ENCODE measurements around the gene LEFTY1.

The LEFTY1 gene

DNA sequence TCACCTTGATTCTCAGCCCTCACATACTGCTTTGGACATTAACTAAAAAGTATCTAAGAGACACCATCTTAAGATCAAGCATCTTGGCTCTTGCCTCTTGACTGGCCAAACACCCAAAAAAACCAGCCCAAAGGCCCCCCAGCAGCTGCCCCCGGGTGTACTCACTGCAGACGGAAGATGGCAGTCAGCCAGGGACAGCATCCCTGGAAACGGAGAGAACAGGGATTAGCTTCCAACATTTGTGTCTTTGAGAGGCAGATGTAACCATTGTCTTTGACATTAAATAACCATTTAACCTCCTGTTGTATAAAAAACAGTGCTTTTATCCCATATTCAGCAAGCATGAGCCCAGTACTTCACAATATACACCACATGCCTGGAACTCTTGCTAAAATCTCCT lies 18.0 kb downstream of the LEFTY1 start:
- TF ChIP-seq, protein P1, sequence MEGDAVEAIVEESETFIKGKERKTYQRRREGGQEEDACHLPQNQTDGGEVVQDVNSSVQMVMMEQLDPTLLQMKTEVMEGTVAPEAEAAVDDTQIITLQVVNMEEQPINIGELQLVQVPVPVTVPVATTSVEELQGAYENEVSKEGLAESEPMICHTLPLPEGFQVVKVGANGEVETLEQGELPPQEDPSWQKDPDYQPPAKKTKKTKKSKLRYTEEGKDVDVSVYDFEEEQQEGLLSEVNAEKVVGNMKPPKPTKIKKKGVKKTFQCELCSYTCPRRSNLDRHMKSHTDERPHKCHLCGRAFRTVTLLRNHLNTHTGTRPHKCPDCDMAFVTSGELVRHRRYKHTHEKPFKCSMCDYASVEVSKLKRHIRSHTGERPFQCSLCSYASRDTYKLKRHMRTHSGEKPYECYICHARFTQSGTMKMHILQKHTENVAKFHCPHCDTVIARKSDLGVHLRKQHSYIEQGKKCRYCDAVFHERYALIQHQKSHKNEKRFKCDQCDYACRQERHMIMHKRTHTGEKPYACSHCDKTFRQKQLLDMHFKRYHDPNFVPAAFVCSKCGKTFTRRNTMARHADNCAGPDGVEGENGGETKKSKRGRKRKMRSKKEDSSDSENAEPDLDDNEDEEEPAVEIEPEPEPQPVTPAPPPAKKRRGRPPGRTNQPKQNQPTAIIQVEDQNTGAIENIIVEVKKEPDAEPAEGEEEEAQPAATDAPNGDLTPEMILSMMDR (IDR thresholded peaks at IDR 0.05; ENCODE audit: insufficient read depth, missing control alignments), result no peak
- FAIRE-seq (peak; percentile 83), DNase-seq (ENCODE audit: insufficient read length, low spot score) (no peak)

DNA sequence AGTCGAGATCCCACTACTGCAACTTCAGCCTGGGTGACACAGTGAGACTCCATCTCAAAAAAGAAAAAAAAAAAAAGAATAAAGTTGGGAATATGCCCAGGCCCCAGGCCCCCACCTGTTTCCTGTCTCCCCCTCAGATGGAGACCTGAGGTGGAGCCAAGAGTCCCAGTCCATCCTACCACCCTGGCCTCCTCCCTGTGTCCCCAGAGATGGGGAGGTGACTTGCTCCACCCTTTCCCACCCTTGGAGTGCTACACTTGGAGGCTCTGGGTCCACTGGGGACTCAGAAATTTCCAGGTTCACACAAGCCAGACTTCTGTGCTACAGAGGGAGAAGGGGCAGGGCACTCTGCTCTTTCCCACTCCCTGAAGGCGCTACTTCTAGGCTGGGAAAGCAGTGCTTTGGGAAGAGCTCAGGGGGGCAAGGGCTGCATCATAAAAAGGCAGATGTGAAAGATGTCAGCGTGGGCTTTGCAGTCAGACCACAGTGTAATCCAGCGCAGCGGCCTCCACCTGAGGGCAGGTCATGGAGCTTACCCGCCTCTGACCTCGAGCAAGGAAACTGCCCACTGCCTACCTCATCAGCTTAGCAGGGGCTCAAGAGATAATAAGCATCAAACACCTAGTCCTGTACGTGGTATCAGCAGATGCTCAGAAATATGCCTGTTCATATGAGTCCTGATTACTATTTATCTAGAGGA lies 20.2 kb downstream of the LEFTY1 start:
- DNase-seq (ENCODE audit: insufficient read length, low spot score), result no peak
- TF ChIP-seq, protein P1 (IDR thresholded peaks at IDR 0.05; ENCODE audit: insufficient read depth, missing control alignments), result no peak
- peak; percentile 98 for FAIRE-seq

DNA sequence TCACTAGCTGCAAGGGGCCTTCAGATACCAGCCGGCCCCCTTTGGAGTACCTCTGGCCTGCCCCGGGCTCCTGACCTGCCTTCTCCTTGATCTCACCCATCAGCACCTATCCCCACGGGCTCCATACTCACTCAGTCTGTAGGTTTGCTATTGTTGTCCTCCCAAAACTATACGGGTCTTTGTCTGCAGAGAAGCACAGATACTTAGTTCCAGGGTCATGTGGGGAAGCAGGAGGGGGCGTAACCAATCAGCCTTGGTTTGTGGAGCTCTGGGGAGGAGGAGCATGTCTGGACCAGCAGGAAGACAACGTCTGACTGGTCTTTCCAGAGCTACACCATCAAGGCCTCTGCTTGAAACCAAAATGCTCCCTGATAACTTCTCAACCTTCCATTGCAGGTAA lies 22.0 kb downstream of the LEFTY1 start:
- TF ChIP-seq, protein P1 (IDR thresholded peaks at IDR 0.05; ENCODE audit: insufficient read depth, missing control alignments), result no peak
- DNase-seq (ENCODE audit: insufficient read length, low spot score) (no peak), FAIRE-seq (no peak)

DNA sequence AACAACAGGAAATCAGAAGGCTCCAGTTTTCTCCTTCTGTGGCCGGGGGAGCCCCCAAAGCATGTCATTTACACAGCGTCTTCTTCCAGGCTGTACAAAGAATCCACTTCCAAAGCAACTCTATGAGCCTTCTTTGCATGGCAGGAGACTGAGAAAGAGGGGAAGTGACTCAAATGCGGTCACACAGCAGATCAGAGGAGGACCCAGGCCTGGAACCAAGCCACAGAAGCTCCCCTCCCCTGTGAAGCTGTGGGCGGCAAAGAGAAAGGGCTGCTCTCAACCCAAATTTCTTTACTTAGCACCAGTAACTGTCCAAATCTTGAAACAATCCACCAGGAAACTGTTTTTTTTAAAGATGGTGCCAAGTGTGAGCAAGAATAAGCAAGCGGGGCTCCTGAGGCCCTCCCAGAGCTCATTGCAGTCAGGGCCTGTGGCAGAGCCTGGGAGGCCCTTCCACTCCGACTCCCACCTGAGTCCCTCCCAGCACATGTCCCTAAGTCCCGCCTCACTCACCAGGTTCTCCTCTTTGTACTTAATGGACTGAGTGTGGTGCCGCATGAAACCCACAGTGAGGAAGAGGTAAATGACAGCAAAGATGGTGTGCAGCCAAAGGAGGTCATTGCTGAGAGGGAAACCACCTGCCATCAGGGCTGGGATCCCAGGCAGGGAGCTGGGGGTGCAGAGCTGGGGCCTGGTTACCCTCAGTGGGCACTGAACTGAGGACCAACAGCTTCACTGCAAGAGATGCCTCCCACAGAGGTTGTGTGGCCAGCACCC lies 22.7 kb downstream of the LEFTY1 start:
- no peak for DNase-seq (ENCODE audit: insufficient read length, low spot score)
- FAIRE-seq, result no peak
- TF ChIP-seq, protein P1 (IDR thresholded peaks at IDR 0.05; ENCODE audit: insufficient read depth, missing control alignments), result no peak

DNA sequence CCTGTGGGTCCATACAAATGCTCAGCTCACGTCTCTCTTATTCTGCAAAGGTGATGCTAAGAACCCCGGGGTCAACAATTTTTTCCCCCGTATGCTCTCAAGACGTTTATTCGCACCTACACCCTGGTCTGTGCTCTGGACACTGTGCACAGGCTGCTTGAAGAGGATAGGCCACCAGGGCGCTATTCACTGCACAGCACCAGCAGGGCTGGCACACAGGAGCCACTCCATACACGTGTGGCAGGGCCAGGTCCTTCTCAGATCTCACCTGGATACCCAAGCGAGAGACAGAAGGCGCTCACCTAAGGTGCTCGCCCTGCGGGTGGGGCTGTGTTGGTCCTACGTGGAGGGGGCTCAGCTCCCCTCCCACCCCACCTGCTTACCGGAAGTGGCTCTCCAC lies 23.4 kb downstream of the LEFTY1 start:
- TF ChIP-seq, protein P1 (IDR thresholded peaks at IDR 0.05; ENCODE audit: insufficient read depth, missing control alignments), result no peak
- DNase-seq (ENCODE audit: insufficient read length, low spot score), result no peak
- FAIRE-seq, result no peak

DNA sequence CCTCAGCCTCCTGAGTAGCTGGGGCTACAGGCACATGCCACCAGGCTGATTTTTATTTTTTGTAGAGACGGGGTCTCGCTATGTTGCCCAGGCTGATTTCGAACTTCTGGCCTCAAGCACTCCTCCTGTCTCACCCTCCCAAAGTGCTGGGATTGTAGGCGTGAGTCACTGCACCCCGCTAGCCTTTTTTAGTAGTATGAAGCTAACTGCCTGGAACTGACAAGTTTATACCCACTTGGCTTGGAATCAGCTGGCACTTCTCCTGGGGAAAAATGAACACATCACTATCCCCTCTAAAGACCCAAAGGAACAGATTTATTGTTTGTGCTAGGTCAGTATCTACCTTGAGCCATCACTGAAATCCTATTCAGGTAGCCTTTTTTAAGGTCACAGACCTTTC lies 25.8 kb downstream of the LEFTY1 start:
- TF ChIP-seq, protein P1 (IDR thresholded peaks at IDR 0.05; ENCODE audit: insufficient read depth, missing control alignments), result no peak
- no peak for DNase-seq (ENCODE audit: insufficient read length, low spot score)
- no peak for FAIRE-seq

DNA sequence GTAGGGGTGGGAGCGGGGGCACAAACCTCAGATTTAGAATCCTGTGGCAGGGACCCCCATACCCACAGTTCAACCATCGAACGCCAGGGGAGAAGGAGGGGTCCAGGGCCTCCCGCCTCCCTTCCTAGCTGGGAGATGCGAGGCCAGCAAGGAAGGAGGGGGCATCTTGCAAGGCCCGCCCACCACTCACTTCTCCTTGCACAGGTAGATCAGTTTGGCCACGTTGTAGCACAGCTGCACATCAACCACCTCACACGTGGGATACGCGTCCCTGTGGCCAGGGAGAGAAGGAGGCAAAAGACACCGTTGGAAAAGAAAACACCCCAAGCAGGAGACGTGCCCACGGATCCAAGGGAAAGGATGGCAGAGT lies 26.4 kb downstream of the LEFTY1 start:
- TF ChIP-seq, protein P1 (IDR thresholded peaks at IDR 0.05; ENCODE audit: insufficient read depth, missing control alignments), result no peak
- no peak for FAIRE-seq
- DNase-seq (ENCODE audit: insufficient read length, low spot score), result no peak
